Measurements from ENCODE around the gene CALD1. TPM values are rescaled to one million over a fixed set of nuclear protein-coding genes. Genes with fewer than 3 reads are reported as not detected.
A peak's percentile ranks its signal among the peaks of the same experiment; 100 is the strongest.

Gene CALD1
- total and polyA plus RNA-seq, 4 donors = 658 to 1,700 (median 1,168) TPM

DNA sequence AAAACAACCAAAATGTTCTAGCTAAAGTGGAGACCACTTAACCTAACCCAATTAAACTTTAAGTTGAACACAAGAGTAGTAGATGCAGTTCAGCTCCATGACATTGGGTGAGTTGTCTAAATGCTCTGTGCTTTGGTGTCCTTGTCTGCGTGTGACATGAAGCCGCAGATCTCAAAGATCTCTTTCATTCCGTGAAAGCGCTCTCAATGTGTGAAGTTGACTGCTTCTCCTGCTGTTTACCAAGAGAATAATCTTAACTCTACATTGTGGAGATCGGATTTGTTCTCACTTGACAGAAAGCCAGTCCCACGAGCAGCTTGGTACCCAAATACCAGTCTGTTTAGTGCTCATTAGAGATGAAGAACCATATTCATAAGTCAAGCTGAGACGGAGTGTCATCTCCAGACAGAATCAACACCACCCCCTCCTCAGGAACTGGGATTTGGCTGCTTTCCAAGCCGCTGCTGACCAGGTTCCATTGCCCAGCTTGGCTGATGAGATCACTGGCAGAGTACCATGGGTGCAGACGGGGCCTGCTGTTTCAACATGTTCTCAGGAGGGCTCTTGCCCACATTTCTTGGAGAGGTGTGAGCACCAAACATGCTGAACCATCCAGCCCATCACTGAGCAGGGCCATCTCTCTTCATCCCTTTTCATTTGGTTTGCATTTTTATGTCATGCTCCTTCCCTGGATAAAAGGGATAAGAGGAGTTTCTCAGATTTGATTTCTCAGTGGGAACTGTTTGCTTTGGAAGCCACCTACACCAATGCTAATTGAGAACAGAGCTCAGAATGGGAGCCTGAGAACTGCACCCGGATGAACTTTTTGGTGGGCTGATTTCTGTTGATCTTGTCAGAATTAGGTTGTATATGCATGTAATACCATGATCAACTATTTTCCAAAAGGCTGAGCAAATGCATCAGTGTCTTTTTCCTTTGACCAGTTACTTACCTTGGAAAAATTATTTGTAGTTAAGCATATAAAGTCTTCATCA lies 111.1 kb downstream of the CALD1 start:
- no peaks in the 10 kb centered on the region for H3K27me3 ChIP-seq (ENCODE audit: control insufficient read depth in 1 of 2, insufficient read depth in 2 of 2, low read length in 1 of 2)
- H3K4me3 ChIP-seq (ENCODE audit: low read length in 2 of 2) = peak overlapping the region; percentile 1 to 71
- DNase-seq (peak in 1 of 2 donors; percentile 76), ATAC-seq (ENCODE audit: low FRiP score) (peak; percentile 20)
- 10 to 15% methylated on average over 10 of the region's 10 CpGs for WGBS, 2 donors
- peak overlapping the region; percentile 11 to 93 for H3K27ac ChIP-seq (ENCODE audit: low read depth in 1 of 2, low read length in 2 of 2)
- H3K36me3 ChIP-seq (ENCODE audit: control insufficient read depth in 1 of 2, insufficient read depth in 2 of 2, low read length in 1 of 2) = peaks cover 0 to 8% of the 10 kb centered on the region in 2 donors
- intact Hi-C loops (cut with DNase I) = loop anchor here in 1 of 2 donors (5.0 kb wide), 1 partner anchor 42 kb away; no protein-coding TSS in a partner anchor
- no peaks in the 10 kb centered on the region for H3K9me3 ChIP-seq (ENCODE audit: control insufficient read depth, low read length)
- peaks cover 4 to 16% of the 10 kb centered on the region in 2 donors for H3K4me1 ChIP-seq (ENCODE audit: control insufficient read depth in 1 of 2, insufficient read depth in 2 of 2, low read length in 2 of 2)

DNA sequence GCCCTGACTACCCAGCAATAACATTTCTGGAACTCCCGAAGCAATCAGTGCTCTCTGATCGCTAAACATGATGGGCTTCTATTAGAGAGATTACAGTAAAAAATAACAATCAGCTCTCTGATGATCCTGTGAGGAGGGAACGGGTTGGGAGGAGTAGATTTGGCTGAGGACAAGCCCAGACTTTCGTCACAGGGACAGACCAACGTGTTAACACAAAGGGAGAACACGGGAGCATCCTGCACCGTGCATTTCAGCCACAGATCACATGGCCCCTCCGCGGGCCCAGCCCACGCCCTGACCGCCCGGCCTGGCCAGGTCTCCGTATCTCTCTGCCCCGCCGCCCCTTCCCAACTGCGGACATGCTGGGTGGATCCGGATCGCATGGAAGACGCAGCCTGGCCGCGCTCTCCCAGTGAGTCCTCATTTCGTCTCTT lies 111.8 kb downstream of the CALD1 start:
- Histone ChIP-seq H3K4me1 (ENCODE audit: control insufficient read depth in 1 of 2, insufficient read depth in 2 of 2, low read length in 2 of 2) (peaks cover 4 to 14% of the 10 kb centered on the region in 2 donors), H3K27ac (ENCODE audit: low read depth in 1 of 2, low read length in 2 of 2) (peak overlapping the region; percentile 1 to 99), H3K36me3 (ENCODE audit: control insufficient read depth in 1 of 2, insufficient read depth in 2 of 2, low read length in 1 of 2) (peaks cover under 1 to 11% of the 10 kb centered on the region in 2 donors), H3K4me3 (ENCODE audit: low read length in 2 of 2) (peak overlapping the region; percentile 1 to 71), H3K27me3 (ENCODE audit: control insufficient read depth in 1 of 2, insufficient read depth in 2 of 2, low read length in 1 of 2) (no peaks in the 10 kb centered on the region), H3K9me3 (ENCODE audit: control insufficient read depth, low read length) (peaks cover 3% of the 10 kb centered on the region)
- 6 to 8% methylated on average over 22 of the region's 22 CpGs for WGBS, 2 donors
- peak; percentile 91 for ATAC-seq (ENCODE audit: low FRiP score)
- DNase-seq = peak; percentile 82 to 83
- intact Hi-C loops (cut with DNase I) = loop anchor here in 1 of 2 donors (5.0 kb wide), 1 partner anchor 41 kb away; no protein-coding TSS in a partner anchor

DNA sequence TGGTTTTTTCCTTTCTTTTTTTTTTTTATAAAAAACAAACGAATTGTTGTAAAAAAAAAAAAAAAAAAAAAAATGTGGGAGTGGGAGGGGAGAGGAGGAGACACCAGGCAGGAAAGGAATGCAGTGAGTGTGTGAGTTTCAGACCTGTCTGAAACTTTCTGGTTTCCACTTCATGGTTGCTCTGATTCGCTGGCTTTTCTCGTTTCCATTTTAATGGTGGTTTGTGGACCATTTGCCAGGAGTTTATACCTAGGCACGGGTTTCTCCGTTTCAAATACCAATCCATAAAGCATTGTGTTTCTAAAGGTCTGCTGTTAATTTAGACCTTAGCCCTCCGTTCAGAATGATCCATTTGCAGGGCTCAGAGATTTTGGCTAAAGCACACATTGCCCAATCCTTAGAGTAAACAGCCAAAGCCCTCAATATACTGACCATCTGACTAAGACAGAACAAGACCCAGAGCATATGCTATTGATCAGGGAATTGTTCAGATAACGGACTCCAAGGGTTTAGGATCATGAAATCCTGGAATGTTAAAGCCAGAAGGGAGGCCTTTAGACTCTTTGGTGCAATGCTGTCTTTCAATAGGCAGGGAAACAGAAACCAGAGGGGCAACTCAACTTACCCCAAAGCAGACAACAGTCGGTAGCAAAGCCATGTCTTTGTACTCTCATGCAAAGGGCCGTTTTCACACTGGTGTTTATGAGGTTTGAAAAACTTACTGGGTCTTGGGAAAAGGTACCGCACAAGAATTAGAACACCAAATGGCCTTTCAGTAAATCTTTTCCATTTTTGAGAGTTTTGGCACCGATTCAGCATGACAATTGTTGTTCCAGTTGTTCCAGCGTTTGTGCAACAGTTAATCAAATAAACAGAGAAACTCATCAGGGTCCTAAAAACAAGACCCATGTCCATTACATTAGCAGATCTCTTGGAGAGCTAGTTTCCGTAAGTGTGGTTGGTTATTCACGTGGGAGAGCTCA lies 112.6 kb downstream of the CALD1 start:
- Histone ChIP-seq H3K27ac (ENCODE audit: low read depth in 1 of 2, low read length in 2 of 2) (peak overlapping the region; percentile 52 to 99), H3K9me3 (ENCODE audit: control insufficient read depth, low read length) (peaks cover 3% of the 10 kb centered on the region), H3K4me1 (ENCODE audit: control insufficient read depth in 1 of 2, insufficient read depth in 2 of 2, low read length in 2 of 2) (peaks cover 4 to 8% of the 10 kb centered on the region in 2 donors), H3K36me3 (ENCODE audit: control insufficient read depth in 1 of 2, insufficient read depth in 2 of 2, low read length in 1 of 2) (peaks cover 3 to 11% of the 10 kb centered on the region in 2 donors), H3K27me3 (ENCODE audit: control insufficient read depth in 1 of 2, insufficient read depth in 2 of 2, low read length in 1 of 2) (no peaks in the 10 kb centered on the region), H3K4me3 (ENCODE audit: low read length in 2 of 2) (peak overlapping the region; percentile 1 to 71)
- intact Hi-C loops (cut with DNase I) = loop anchor here in 1 of 2 donors (5.0 kb wide), 1 partner anchor 40 kb away; no protein-coding TSS in a partner anchor
- 16 to 19% methylated on average over 13 to 14 of the region's 14 CpGs for WGBS, 2 donors
- ATAC-seq (ENCODE audit: low FRiP score) (peak; percentile 76), DNase-seq (no peak)

DNA sequence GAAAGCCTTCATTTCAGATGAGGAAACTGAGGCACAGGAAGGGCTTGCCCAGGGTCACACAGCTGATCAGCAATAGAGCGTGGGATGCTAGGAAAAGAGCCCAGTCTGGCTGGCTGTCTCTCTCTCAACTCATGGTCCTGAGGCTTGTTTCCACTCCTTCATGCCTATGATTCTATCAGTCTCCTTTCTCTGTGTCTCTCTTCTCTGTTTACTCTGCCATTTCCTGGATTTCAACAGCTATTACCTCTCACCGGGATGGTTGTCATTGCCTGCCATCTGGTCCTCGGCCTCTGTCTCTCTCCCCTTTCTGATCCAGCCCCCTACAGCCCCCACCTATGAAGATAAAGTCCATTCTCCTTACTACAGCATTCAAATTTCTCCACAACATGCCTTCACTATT lies 113.5 kb downstream of the CALD1 start:
- Histone ChIP-seq H3K4me3 (ENCODE audit: low read length in 2 of 2) (no peak overlapping the region), H3K27me3 (ENCODE audit: control insufficient read depth in 1 of 2, insufficient read depth in 2 of 2, low read length in 1 of 2) (no peaks in the 10 kb centered on the region), H3K36me3 (ENCODE audit: control insufficient read depth in 1 of 2, insufficient read depth in 2 of 2, low read length in 1 of 2) (peaks cover 3 to 11% of the 10 kb centered on the region in 2 donors), H3K9me3 (ENCODE audit: control insufficient read depth, low read length) (peaks cover 3% of the 10 kb centered on the region), H3K4me1 (ENCODE audit: control insufficient read depth in 1 of 2, insufficient read depth in 2 of 2, low read length in 2 of 2) (peaks cover 7 to 8% of the 10 kb centered on the region in 2 donors), H3K27ac (ENCODE audit: low read depth in 1 of 2, low read length in 2 of 2) (peak overlapping the region in 1 of 2 donors; percentile 26)
- intact Hi-C loops (cut with DNase I) = loop anchor here in 1 of 2 donors (5.0 kb wide), 1 partner anchor 39 kb away; no protein-coding TSS in a partner anchor
- 27 to 43% methylated on average over 3 of the region's 3 CpGs for WGBS, 2 donors
- no peak for ATAC-seq (ENCODE audit: low FRiP score)
- DNase-seq = no peak

DNA sequence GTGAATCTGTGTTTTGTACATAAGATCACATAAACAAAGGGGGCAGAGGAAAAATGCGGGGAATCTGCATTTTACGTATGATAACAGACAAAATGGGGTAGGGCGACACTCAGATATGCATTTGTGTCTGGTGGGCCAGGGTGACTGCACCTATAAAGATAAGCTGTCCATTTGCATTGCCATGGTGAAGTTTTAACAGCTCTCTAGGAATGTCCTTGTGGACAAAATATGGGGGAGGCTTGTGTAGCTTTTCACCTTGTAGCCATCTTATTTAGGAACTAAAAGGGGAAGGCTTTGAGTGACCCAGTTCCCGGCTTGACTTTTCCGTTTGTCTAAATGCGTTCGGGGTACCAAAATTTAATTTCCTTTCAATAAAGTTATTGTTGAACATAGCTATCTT lies 114.5 kb downstream of the CALD1 start:
- H3K4me1 ChIP-seq (ENCODE audit: control insufficient read depth in 1 of 2, insufficient read depth in 2 of 2, low read length in 2 of 2) = peaks cover 7 to 8% of the 10 kb centered on the region in 2 donors
- H3K27ac ChIP-seq (ENCODE audit: low read depth in 1 of 2, low read length in 2 of 2) = no peak overlapping the region
- intact Hi-C loops (cut with DNase I) = loop anchor here in 1 of 2 donors (5.0 kb wide), 1 partner anchor 38 kb away; no protein-coding TSS in a partner anchor
- H3K9me3 ChIP-seq (ENCODE audit: control insufficient read depth, low read length) = peaks cover 3% of the 10 kb centered on the region
- H3K4me3 ChIP-seq (ENCODE audit: low read length in 2 of 2) = no peak overlapping the region
- DNase-seq (no peak), ATAC-seq (ENCODE audit: low FRiP score) (no peak)
- no peaks in the 10 kb centered on the region for H3K27me3 ChIP-seq (ENCODE audit: control insufficient read depth in 1 of 2, insufficient read depth in 2 of 2, low read length in 1 of 2)
- WGBS, 2 donors = 85 to 88% methylated on average over 7 of the region's 7 CpGs
- H3K36me3 ChIP-seq (ENCODE audit: control insufficient read depth in 1 of 2, insufficient read depth in 2 of 2, low read length in 1 of 2) = peaks cover 3 to 9% of the 10 kb centered on the region in 2 donors

DNA sequence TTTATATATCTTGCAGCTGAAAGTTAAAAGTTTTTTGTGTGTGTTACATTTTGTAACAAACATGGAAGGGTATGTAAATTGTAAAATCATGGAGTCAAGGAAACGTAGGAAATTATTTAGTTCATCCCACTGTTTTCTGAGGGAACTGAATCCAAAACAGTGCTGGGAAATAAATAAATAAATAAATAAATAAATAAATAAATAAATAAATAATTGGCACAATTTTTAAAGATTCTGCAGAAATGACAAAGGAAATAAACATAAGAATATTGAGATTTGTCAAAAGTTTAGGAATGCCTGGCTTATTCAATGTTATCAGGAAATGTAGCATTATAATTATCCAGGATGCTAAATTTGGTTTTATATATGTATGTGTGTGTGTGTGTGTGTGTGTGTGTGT lies 115.5 kb downstream of the CALD1 start:
- H3K36me3 ChIP-seq (ENCODE audit: control insufficient read depth in 1 of 2, insufficient read depth in 2 of 2, low read length in 1 of 2) = peaks cover 3 to 7% of the 10 kb centered on the region in 2 donors
- DNase-seq (no peak), ATAC-seq (ENCODE audit: low FRiP score) (no peak)
- H3K27ac ChIP-seq (ENCODE audit: low read depth in 1 of 2, low read length in 2 of 2) = no peak overlapping the region
- 45 to 60% methylated on average over 1 of the region's 1 CpG for WGBS, 2 donors
- H3K4me1 ChIP-seq (ENCODE audit: control insufficient read depth in 1 of 2, insufficient read depth in 2 of 2, low read length in 2 of 2) = peaks cover 5 to 8% of the 10 kb centered on the region in 2 donors
- no peak overlapping the region for H3K4me3 ChIP-seq (ENCODE audit: low read length in 2 of 2)
- no peaks in the 10 kb centered on the region for H3K27me3 ChIP-seq (ENCODE audit: control insufficient read depth in 1 of 2, insufficient read depth in 2 of 2, low read length in 1 of 2)
- intact Hi-C loops (cut with DNase I) = loop anchor here in 1 of 2 donors (5.0 kb wide), 1 partner anchor 37 kb away; no protein-coding TSS in a partner anchor
- H3K9me3 ChIP-seq (ENCODE audit: control insufficient read depth, low read length) = peaks cover 3% of the 10 kb centered on the region

DNA sequence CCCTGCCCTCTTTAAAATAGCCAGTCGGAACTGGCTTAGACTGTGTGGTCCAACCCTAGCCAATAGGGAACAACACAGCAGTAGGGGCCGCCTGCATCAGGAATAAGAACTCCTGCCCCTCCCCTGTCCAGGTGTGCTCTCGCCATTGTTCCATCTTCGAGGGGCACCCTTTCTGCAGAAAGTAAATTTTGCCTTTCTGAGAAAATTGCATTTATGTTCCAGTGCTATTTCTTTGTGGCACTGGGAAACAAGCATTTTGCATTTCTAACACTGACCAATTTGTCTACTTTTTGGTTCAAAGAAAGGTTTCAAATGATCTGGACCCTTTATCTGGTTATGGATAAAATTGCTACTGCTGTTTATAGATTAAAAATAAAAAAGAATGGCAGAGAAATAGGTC lies 116.6 kb downstream of the CALD1 start:
- DNase-seq (no peak), ATAC-seq (ENCODE audit: low FRiP score) (no peak)
- H3K9me3 ChIP-seq (ENCODE audit: control insufficient read depth, low read length) = peaks cover 3% of the 10 kb centered on the region
- WGBS, 2 donors = 95 to 96% methylated on average over 4 of the region's 4 CpGs
- no peak overlapping the region for H3K27ac ChIP-seq (ENCODE audit: low read depth in 1 of 2, low read length in 2 of 2)
- intact Hi-C loops (cut with DNase I) = no loop called here
- no peaks in the 10 kb centered on the region for H3K27me3 ChIP-seq (ENCODE audit: control insufficient read depth in 1 of 2, insufficient read depth in 2 of 2, low read length in 1 of 2)
- H3K4me1 ChIP-seq (ENCODE audit: control insufficient read depth in 1 of 2, insufficient read depth in 2 of 2, low read length in 2 of 2) = peaks cover 7 to 8% of the 10 kb centered on the region in 2 donors
- no peak overlapping the region for H3K4me3 ChIP-seq (ENCODE audit: low read length in 2 of 2)
- H3K36me3 ChIP-seq (ENCODE audit: control insufficient read depth in 1 of 2, insufficient read depth in 2 of 2, low read length in 1 of 2) = peaks cover 3 to 7% of the 10 kb centered on the region in 2 donors

DNA sequence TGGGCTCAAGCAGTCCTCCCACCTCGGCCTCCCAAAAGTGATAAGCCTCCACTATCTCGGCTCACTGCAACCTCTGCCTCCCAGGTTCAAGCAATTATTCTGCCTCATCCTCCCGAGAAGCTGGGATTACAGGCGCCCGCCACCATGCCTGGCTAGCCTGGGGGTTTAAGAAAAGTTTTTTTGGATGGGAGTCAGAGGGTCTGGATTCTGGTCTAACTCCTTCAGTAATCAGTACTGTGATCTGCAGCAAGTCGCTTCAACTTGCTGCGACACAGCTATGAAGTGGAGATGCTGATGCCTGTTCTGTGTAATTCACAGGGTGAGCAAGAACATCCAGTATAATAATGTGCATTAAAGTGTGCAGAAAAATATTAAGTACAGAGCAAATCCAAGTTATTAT lies 118.5 kb downstream of the CALD1 start:
- 92 to 94% methylated on average over 7 of the region's 7 CpGs for WGBS, 2 donors
- Histone ChIP-seq H3K27me3 (ENCODE audit: control insufficient read depth in 1 of 2, insufficient read depth in 2 of 2, low read length in 1 of 2) (no peaks in the 10 kb centered on the region), H3K27ac (ENCODE audit: low read depth in 1 of 2, low read length in 2 of 2) (peak overlapping the region in 1 of 2 donors; percentile 57), H3K4me1 (ENCODE audit: control insufficient read depth in 1 of 2, insufficient read depth in 2 of 2, low read length in 2 of 2) (peaks cover 7 to 10% of the 10 kb centered on the region in 2 donors), H3K36me3 (ENCODE audit: control insufficient read depth in 1 of 2, insufficient read depth in 2 of 2, low read length in 1 of 2) (peaks cover 3 to 7% of the 10 kb centered on the region in 2 donors), H3K9me3 (ENCODE audit: control insufficient read depth, low read length) (peaks cover 3% of the 10 kb centered on the region), H3K4me3 (ENCODE audit: low read length in 2 of 2) (no peak overlapping the region)
- DNase-seq (no peak), ATAC-seq (ENCODE audit: low FRiP score) (peak; percentile 30)
- intact Hi-C loops (cut with DNase I) = no loop called here
